Colonic mucosa (tissue), 4 donors: ENCODE measurements around the gene PRM3. TPM values are rescaled to one million over a fixed set of nuclear protein-coding genes. Genes with fewer than 3 reads are reported as not detected.

Experiments used
- DNase-seq: peaks from one replicate; pipeline ENCODE4 v3.0.0-alpha.2; 2020
- H3K27ac ChIP-seq: fragments of 200-600 bp; one replicate; pipeline ENCODE4 v1.8.0; 2021
- H3K27me3 ChIP-seq: fragments of 200-600 bp; one replicate; pipeline ENCODE4 v1.8.0; 2021
- H3K36me3 ChIP-seq: fragments of 200-600 bp; one replicate; pipeline ENCODE4 v1.8.0; 2021
- H3K4me1 ChIP-seq: fragments of 200-600 bp; one replicate; pipeline ENCODE4 v1.8.0; 2021; ENCODE audit warnings: mild to moderate bottlenecking
- H3K4me3 ChIP-seq: fragments of 200-600 bp; one replicate; pipeline ENCODE4 v1.8.0; 2021
- H3K9ac ChIP-seq, 2 donors: one replicate each; pipeline ENCODE4 v1.7.0; 2013; ENCODE audit warnings: control low read depth in 2 of 2, low read depth in 2 of 2, low read length in 2 of 2
- H3K9me3 ChIP-seq: fragments of 200-600 bp; one replicate; pipeline ENCODE4 v1.8.0; 2021
- intact Hi-C: fragments of 100-400 bp; cut with DNase I; formaldehyde crosslinking; loops from one replicate; pipeline ENCODE4 v1.14.1; 2022
- total RNA-seq, 2 donors: library from RNA; stranded (reverse); fragmentation: NEBNext Ultra II Directional in 1 of 2; extraction: Animal tissue kit (Norgen Biotek cat#: 25700) in 1 of 2; gene quantifications; one replicate each; pipeline ENCODE4 v1.2.1, GENCODE V29; 2021
- TF ChIP-seq, protein P1 (sequence below): fragments of 200-600 bp; IDR thresholded peaks from one replicate; pipeline ENCODE4 v1.8.0; 2022; ENCODE audit warnings: antibody characterized with exemption, mild to moderate bottlenecking
- donor health status: healthy.
- donor health status: DM: no; HTN: no; CAD: no.
- donor health status: DM: no; HTN: no; CAD: no.

Gene PRM3
- total RNA-seq, 2 donors from 2014 or later = not detected

- Histone ChIP-seq H3K9ac (peak overlapping the region; percentile 12 to 43), H3K4me1 (peaks cover 7% of the 10 kb centered on the region), H3K4me3 (no peak overlapping the region), H3K27me3 (no peaks in the 10 kb centered on the region), H3K27ac (no peak overlapping the region), H3K36me3 (no peaks in the 10 kb centered on the region), H3K9me3 (no peaks in the 10 kb centered on the region)
- TF ChIP-seq, protein P1, sequence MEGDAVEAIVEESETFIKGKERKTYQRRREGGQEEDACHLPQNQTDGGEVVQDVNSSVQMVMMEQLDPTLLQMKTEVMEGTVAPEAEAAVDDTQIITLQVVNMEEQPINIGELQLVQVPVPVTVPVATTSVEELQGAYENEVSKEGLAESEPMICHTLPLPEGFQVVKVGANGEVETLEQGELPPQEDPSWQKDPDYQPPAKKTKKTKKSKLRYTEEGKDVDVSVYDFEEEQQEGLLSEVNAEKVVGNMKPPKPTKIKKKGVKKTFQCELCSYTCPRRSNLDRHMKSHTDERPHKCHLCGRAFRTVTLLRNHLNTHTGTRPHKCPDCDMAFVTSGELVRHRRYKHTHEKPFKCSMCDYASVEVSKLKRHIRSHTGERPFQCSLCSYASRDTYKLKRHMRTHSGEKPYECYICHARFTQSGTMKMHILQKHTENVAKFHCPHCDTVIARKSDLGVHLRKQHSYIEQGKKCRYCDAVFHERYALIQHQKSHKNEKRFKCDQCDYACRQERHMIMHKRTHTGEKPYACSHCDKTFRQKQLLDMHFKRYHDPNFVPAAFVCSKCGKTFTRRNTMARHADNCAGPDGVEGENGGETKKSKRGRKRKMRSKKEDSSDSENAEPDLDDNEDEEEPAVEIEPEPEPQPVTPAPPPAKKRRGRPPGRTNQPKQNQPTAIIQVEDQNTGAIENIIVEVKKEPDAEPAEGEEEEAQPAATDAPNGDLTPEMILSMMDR = no peak
- DNase-seq = peak; percentile 66
- intact Hi-C loops = no loop called here
Measured at GRCh38 chr16:11297492-11298142, 24.2 kb upstream of the PRM3 start.

DNA sequence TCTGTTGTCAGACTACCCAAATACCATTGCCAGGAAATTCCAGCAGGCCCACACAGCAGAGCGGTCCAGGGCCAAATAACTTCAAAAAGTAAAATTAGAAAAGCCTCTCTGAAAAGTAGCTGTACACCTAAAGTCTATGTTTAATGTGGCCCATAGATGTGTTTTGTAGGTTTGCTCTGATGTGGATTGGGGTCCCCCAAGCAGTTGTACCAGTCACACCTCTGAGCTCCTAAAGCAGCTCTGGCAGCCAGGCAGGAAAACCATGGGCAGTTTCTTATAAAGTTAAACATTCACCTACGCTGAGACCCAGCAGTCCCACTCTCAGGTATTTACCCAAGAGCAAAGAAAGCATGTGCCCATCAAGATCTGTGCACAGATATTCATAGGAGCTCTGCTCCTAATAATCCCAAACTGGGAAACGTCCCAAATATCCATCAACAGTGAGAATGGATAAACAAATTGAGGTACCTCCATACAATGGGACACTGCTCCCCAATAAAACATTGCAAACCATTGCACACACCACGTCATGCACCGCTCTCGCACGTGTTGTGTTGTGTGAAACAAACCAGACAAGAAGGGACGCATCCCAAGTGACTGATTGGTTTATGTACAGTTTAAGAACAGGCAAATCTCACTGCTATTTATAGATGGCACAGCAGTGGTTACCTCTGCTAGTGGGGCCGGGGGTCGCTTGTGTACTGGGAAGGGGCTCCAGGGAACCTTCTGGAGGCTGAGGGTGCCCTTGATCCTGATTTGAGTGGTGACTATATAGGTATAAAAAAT, 23.5 kb upstream of the PRM3 start:
- intact Hi-C loops = no loop called here
- no peak for DNase-seq
- no peak overlapping the region for H3K27ac ChIP-seq

GRCh38 chr16:11296351-11296705, 22.9 kb upstream of the PRM3 start:
- no peaks in the 10 kb centered on the region for H3K9me3 ChIP-seq
- intact Hi-C loops = no loop called here
- DNase-seq = no peak
- no peaks in the 10 kb centered on the region for H3K27me3 ChIP-seq
- no peaks in the 10 kb centered on the region for H3K36me3 ChIP-seq
- TF ChIP-seq, protein P1 = no peak
- no peak overlapping the region for H3K9ac ChIP-seq
- no peak overlapping the region for H3K4me3 ChIP-seq
- peaks cover 7% of the 10 kb centered on the region for H3K4me1 ChIP-seq
- H3K27ac ChIP-seq = no peak overlapping the region

More for the DNA sequence above, 23.5 kb upstream of the PRM3 start:
- no peaks in the 10 kb centered on the region for H3K9me3 ChIP-seq
- peaks cover 7% of the 10 kb centered on the region for H3K4me1 ChIP-seq
- H3K27me3 ChIP-seq = no peaks in the 10 kb centered on the region
- TF ChIP-seq, protein P1 = no peak
- H3K4me3 ChIP-seq = no peak overlapping the region
- peak overlapping the region in 1 of 2 donors; percentile 12 for H3K9ac ChIP-seq
- no peaks in the 10 kb centered on the region for H3K36me3 ChIP-seq

GRCh38 chr16:11295672-11296071, 22.2 kb upstream of the PRM3 start:
- no peak for DNase-seq
- Histone ChIP-seq H3K36me3 (no peaks in the 10 kb centered on the region), H3K27ac (no peak overlapping the region), H3K9ac (no peak overlapping the region), H3K27me3 (no peaks in the 10 kb centered on the region), H3K9me3 (no peaks in the 10 kb centered on the region), H3K4me1 (peaks cover 7% of the 10 kb centered on the region), H3K4me3 (no peak overlapping the region)
- intact Hi-C loops = no loop called here
- TF ChIP-seq, protein P1 = no peak

DNA sequence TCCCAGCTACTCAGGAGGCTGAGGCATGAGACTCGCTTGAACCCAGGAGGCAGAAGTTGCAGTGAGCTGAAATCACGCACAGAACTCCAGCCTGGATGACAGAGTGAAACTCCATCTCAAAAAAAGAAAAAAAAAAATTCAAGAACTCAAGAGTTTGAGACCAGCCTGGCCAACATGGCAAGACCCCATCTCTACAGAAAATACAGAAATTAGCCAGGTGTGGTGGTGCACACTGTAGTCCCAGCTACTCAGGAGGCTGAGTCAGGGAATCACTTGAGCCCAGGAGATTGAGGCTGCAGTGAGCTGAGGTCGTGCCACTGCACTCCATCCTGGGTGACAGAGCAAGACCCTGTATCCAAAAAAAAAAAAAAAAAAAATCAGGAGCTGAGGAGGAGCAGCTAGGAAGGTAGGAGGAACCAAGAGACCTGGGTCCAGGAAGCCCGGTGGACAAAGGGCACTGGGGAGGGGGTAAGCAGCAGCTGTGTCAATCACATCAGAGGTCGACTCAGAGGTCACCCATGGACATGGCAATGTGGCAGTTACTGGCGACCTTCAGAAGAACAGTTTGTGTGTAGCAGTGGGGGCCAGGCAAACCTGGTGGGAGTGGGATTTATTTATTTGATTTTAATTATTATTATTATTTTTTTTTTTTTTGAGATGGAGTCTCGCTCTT, 18.8 kb upstream of the PRM3 start:
- peaks cover 7% of the 10 kb centered on the region for H3K4me1 ChIP-seq
- H3K9me3 ChIP-seq = no peaks in the 10 kb centered on the region
- H3K4me3 ChIP-seq = no peak overlapping the region
- H3K27ac ChIP-seq = no peak overlapping the region
- DNase-seq = no peak
- no peaks in the 10 kb centered on the region for H3K27me3 ChIP-seq
- no peak overlapping the region for H3K9ac ChIP-seq
- no peaks in the 10 kb centered on the region for H3K36me3 ChIP-seq
- intact Hi-C loops = no loop called here
- TF ChIP-seq, protein P1 = no peak
